HAP-1 (cell line): Measurements from ENCODE around the gene KRT17.
"Not testable (repeated sequence)": the region's sequence is repeated elsewhere in the genome, so short reads cannot be mapped to it uniquely, and the experiment has no call there.

Experiments used
- DNase-seq, 2 experiments: peaks; one replicate each; pipeline ENCODE4 v3.0.0-alpha.2; 2016 to 2020; ENCODE audit warnings: low spot score in 2 of 2
- H3K27me3 ChIP-seq: fragments of 250-450 bp; sonication (Bioruptor Pico); 2 replicates; pipeline ENCODE4 v1.5.1; 2020; ENCODE audit warnings: low read depth, mild to moderate bottlenecking, moderate library complexity
- H3K36me3 ChIP-seq: fragments of 250-450 bp; sonication (Bioruptor Pico); replicated peaks from 2 replicates; pipeline ENCODE4 v1.5.1; 2020; ENCODE audit warnings: mild to moderate bottlenecking
- H3K4me1 ChIP-seq: fragments of 250-450 bp; sonication (Bioruptor Pico); 2 replicates; pipeline ENCODE4 v1.5.1; 2020; ENCODE audit warnings: mild to moderate bottlenecking
- H3K4me3 ChIP-seq: fragments of 250-450 bp; sonication (Bioruptor Pico); 2 replicates; pipeline ENCODE4 v1.5.1; 2020; ENCODE audit warnings: mild to moderate bottlenecking, moderate library complexity
- H3K9me3 ChIP-seq: fragments of 250-450 bp; sonication (Bioruptor Pico); 2 replicates; pipeline ENCODE4 v1.5.1; 2020; ENCODE audit warnings: mild to moderate bottlenecking, moderate library complexity
- in situ Hi-C: fragments of 300-500 bp; cut with MboI; formaldehyde crosslinking; loops from 3 replicates; pipeline ENCODE4 v1.14.3; 2020; ENCODE audit warnings: low sequenced_read_pairs, inconsistent platforms, mixed read lengths

Gene KRT17

GRCh38 chr17:41623184-41623861 is 1.1 kb downstream of the KRT17 start:
- H3K9me3 ChIP-seq, H3K4me1 ChIP-seq, H3K36me3 ChIP-seq, H3K4me3 ChIP-seq, in situ Hi-C loops, H3K27me3 ChIP-seq, DNase-seq: not testable (repeated sequence)

- H3K4me3 ChIP-seq, H3K27me3 ChIP-seq, in situ Hi-C loops, H3K9me3 ChIP-seq, H3K36me3 ChIP-seq, H3K4me1 ChIP-seq, DNase-seq: not testable (repeated sequence)
Measured at GRCh38 chr17:41622340-41623183, 1.8 kb downstream of the KRT17 start.

- no peaks in the 10 kb centered on the region for H3K36me3 ChIP-seq
- H3K27me3 ChIP-seq: no peaks in the 10 kb centered on the region
- in situ Hi-C loops: no loop called here
- H3K9me3 ChIP-seq: no peaks in the 10 kb centered on the region
- H3K4me1 ChIP-seq: no peaks in the 10 kb centered on the region
- DNase-seq: no peak
- no peak overlapping the region for H3K4me3 ChIP-seq
Measured at GRCh38 chr17:41621916-41622315, 2.5 kb downstream of the KRT17 start.

GRCh38 chr17:41621435-41621817 is 2.9 kb downstream of the KRT17 start:
- H3K9me3 ChIP-seq, H3K4me3 ChIP-seq, DNase-seq, H3K36me3 ChIP-seq, in situ Hi-C loops, H3K27me3 ChIP-seq, H3K4me1 ChIP-seq: not testable (repeated sequence)

- Histone ChIP-seq H3K4me3 (no peak overlapping the region), H3K27me3 (no peaks in the 10 kb centered on the region), H3K36me3 (no peaks in the 10 kb centered on the region), H3K9me3 (no peaks in the 10 kb centered on the region), H3K4me1 (no peaks in the 10 kb centered on the region)
- DNase-seq: no peak
- in situ Hi-C loops: no loop called here
Measured at GRCh38 chr17:41620583-41621434, 3.6 kb downstream of the KRT17 start.

GRCh38 chr17:41619927-41620582 is 4.3 kb downstream of the KRT17 start:
- DNase-seq, H3K4me3 ChIP-seq, H3K9me3 ChIP-seq, H3K27me3 ChIP-seq, H3K36me3 ChIP-seq, H3K4me1 ChIP-seq, in situ Hi-C loops: not testable (repeated sequence)

GRCh38 chr17:41619036-41619926 is 5.1 kb downstream of the KRT17 start:
- Histone ChIP-seq H3K4me1 (no peaks in the 10 kb centered on the region), H3K4me3 (no peak overlapping the region), H3K36me3 (no peaks in the 10 kb centered on the region), H3K9me3 (no peaks in the 10 kb centered on the region), H3K27me3 (no peaks in the 10 kb centered on the region)
- in situ Hi-C loops: no loop called here
- DNase-seq: no peak

GRCh38 chr17:41618341-41619035 is 5.9 kb downstream of the KRT17 start:
- H3K27me3 ChIP-seq: no peaks in the 10 kb centered on the region
- no peaks in the 10 kb centered on the region for H3K36me3 ChIP-seq
- H3K4me1 ChIP-seq: no peaks in the 10 kb centered on the region
- no peak overlapping the region for H3K4me3 ChIP-seq
- H3K9me3 ChIP-seq: no peaks in the 10 kb centered on the region
- in situ Hi-C loops: no loop called here
- DNase-seq: no peak

- H3K4me1 ChIP-seq: no peaks in the 10 kb centered on the region
- no peaks in the 10 kb centered on the region for H3K9me3 ChIP-seq
- no peak for DNase-seq
- no peaks in the 10 kb centered on the region for H3K27me3 ChIP-seq
- no peak overlapping the region for H3K4me3 ChIP-seq
- in situ Hi-C loops: no loop called here
- H3K36me3 ChIP-seq: no peaks in the 10 kb centered on the region
Measured at GRCh38 chr17:41617698-41618097, 6.7 kb downstream of the KRT17 start.

GRCh38 chr17:41617136-41617535 is 7.2 kb downstream of the KRT17 start:
- DNase-seq: no peak
- Histone ChIP-seq H3K27me3 (no peaks in the 10 kb centered on the region), H3K36me3 (no peaks in the 10 kb centered on the region), H3K4me1 (no peaks in the 10 kb centered on the region), H3K4me3 (no peak overlapping the region), H3K9me3 (no peaks in the 10 kb centered on the region)
- in situ Hi-C loops: no loop called here

- H3K4me1 ChIP-seq, H3K36me3 ChIP-seq, H3K4me3 ChIP-seq, H3K27me3 ChIP-seq, DNase-seq, in situ Hi-C loops, H3K9me3 ChIP-seq: not testable (repeated sequence)
Measured at GRCh38 chr17:41616486-41616885, 7.9 kb downstream of the KRT17 start.

- in situ Hi-C loops: no loop called here
- Histone ChIP-seq H3K27me3 (no peaks in the 10 kb centered on the region), H3K9me3 (no peaks in the 10 kb centered on the region), H3K4me3 (no peak overlapping the region), H3K4me1 (no peaks in the 10 kb centered on the region), H3K36me3 (no peaks in the 10 kb centered on the region)
- no peak for DNase-seq
Measured at GRCh38 chr17:41615454-41615853, 8.9 kb downstream of the KRT17 start.
